Stimulated activated naive CD8-positive, alpha-beta T cell treated with anti-CD3 and anti-CD28 coated beads, Interleukin-15, Interleukin-2, amounts not matched to agents 100 U/mL and 50 U/mL, for 24 hours (primary cell): ENCODE measurements around the gene ADPGK.

Experiments
- ATAC-seq: fragments of 150-1000 bp; cut with Tn5 transposase; one replicate; pipeline ENCODE4 v1.10.0; 2021
- DNase-seq: peaks from one replicate; pipeline ENCODE4 v3.0.0; 2021

Gene ADPGK

GRCh38 chr15:72790302-72790910, 6.8 kb upstream of the ADPGK start:
- ATAC-seq (no peak), DNase-seq (no peak)

DNA sequence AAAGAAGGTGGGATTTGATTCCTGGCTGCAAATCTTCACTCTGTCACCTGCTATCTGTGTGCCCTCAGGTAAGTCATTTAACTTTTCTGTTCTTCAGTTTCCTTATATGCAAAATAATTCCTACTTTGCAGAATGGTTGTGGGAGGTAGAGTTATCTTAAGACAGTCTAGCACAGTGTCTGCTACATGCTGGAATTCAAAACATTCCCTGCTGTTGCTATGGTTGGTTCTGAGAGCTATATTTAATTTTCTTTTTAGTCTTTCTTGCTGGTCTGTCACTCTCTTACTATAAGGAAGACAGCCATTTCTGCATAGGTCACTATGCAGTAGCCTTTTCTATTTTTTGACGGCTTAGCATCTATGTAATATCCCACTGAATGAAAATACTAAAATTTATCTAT, 4.0 kb upstream of the ADPGK start:
- DNase-seq (no peak), ATAC-seq (no peak)

- ATAC-seq = no peak
- no peak for DNase-seq
Measured at GRCh38 chr15:72786676-72787345, 3.3 kb upstream of the ADPGK start.

DNA sequence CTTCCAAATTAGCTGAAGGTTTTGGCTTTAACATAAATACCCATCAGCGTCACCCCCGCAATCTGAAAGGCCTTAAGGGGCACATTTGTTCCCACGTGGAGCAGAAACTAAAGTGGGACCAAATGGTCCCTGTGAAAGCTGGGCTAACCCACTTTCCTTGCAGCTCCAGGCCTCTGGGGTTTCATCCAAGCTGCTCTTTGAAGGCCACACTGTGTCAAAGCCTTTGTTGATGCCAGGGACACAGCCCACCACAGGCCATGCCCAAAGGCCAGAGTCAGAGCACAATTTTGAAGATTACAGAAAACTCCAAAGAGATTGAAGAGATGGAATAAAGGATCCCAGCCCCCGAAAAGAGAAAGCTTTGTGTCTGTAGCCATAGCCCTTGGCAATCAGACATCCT, 2.7 kb upstream of the ADPGK start:
- DNase-seq = no peak

GRCh38 chr15:72785841-72786240, 2.3 kb upstream of the ADPGK start:
- DNase-seq (no peak), ATAC-seq (no peak)

More for the DNA sequence above, 2.7 kb upstream of the ADPGK start:
- ATAC-seq = no peak

DNA sequence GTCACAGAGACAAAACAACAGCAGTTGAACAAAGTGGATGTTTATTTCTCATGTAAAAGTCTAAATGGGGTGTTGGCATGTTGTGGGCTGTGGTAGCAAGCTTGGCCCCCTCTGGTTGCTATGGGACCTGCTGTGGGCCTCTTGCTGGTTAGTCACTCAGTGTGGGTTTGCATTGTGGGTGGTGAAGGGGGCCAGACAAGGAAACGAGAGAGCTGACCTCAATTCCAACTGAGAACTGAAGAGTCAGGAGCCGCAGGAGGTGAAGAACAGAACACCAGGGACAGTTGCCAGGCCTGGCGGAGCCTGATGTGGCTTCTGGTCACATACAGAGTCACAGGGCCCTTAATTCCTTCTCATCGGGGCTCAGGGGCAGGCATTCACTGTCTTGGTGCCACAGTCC, 1.9 kb upstream of the ADPGK start:
- DNase-seq (peak; percentile 63), ATAC-seq (peak; percentile 45)

DNA sequence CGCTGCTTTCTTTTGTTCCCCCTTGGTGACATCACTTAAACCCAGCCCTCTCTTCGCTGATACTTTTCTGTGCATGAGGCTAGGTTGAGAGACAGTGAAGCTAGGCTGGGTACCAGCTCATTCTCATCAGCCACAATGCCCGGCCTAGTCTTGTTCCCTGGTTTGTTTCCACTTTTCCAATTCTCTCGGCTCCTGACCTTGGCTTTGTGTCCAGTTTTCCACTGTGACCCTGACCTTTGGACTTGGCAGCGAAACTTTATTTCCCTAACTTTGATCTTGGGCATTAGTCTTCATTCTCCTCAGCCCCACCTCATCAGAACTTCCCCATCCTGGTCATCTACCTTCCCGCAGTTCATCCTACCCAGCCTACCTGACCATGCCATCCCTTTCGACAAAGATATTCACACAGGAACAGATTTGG, 908 bp upstream of the ADPGK start:
- peak; percentile 15 for ATAC-seq
- no peak for DNase-seq

DNA sequence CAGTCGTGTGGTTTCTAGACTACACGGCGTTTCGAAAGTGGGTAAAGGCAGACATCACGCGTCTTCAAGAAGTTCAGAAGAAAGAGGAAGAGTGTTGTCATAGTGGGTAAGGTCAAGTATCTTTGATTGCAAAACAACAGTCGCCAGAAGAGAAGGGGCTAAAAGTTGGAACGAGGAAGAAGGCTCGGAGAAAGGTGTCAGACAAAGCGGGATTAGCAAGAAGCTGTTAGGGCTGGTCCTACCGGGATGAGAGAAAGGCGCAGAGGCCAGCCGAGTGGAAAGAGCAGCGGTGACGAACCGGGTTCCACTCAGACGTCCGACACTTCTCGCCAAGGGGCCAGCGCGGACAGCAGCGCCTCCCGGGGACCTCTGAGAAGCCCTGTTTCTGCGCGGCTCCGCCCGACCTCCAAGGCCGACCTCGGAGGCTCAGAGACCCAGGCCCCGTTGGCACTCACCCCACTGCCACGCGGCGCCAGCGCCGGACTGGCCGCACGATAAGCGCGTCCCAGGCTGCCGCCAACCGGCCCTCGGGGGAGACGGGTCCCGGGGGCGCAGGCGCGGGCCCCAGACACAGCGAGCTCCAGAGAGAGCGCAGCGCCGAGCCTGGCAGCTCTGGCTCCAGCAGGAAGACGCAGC, 436 bp downstream of the ADPGK start:
- DNase-seq = peak; percentile 30
- ATAC-seq = peak; percentile 30

- no peak for ATAC-seq
- no peak for DNase-seq
Measured at GRCh38 chr15:72782274-72783003, 1.1 kb downstream of the ADPGK start.

DNA sequence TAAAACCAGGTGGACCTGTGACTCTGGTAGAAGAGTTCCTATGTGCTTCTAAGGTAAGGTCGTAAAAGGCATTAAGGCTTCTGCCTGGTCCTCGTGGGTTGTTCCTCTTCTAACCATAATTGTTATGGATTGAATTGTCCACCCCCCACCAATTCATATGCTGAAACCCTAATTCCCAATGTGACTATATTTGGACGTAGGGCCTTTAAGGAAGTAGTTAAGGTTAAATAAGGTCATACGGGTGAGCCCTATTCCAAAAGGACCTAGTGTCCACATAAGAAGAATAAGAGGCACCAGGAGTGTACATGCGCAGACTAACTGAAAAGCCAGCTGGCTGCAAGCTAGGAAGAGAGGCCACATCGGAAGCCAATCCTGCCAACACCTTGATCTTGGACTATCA, 1.9 kb downstream of the ADPGK start:
- no peak for DNase-seq
- ATAC-seq = no peak

DNA sequence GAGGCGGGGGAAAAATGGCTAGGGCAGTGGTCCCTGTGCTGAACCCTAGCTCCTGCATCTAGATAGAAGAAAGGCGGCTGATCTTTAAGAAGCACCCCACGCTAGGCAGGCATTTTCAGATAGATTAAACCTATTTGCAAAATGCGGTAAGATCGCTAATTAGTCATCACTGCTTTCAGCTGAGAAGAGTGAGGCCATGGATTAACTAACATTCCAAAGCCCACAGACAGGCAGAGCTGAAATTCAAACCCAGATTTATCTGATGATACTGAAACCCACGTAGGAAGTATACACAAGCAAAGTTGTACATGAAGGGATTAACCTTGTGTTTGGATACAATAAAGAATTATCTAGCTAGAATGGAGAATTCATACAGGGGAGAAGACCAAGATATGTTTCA, 4.8 kb downstream of the ADPGK start:
- DNase-seq (no peak), ATAC-seq (no peak)

DNA sequence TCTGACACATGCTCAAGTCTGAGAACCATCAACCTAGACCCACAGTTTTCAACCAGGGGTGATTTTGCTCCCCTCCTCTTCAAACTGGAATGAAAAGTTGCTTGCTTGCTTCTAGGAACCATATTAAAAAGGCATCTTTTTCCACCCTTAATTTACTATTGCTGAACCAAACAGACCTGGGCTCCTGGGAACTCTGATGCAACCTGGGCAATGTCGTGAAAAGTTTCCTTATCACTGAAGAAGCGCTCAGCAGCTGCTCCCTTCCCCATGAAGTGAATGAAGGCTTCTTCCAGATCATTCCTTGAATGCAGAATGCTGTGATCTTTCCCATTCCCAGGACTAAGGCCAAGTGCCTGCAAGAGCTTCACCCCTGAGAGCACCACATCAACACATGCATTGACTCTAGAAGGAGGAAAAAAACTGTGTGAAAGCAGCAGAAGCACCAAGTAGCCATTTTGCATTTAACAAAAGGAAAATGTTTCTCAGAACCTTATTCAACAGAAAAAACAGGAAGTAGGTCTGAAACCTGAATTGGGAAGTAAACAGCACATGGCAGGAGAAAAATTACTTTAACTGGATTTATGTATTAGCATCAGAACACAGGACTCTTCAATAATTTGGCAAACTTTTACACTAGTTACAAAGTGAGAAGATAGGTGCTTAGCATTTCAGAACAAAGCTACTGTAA, 8.7 kb downstream of the ADPGK start:
- DNase-seq (no peak), ATAC-seq (no peak)

GRCh38 chr15:72771329-72771725, 12.2 kb downstream of the ADPGK start:
- no peak for ATAC-seq
- no peak for DNase-seq

GRCh38 chr15:72770673-72771328, 12.8 kb downstream of the ADPGK start:
- DNase-seq (no peak), ATAC-seq (peak; percentile 40)

DNA sequence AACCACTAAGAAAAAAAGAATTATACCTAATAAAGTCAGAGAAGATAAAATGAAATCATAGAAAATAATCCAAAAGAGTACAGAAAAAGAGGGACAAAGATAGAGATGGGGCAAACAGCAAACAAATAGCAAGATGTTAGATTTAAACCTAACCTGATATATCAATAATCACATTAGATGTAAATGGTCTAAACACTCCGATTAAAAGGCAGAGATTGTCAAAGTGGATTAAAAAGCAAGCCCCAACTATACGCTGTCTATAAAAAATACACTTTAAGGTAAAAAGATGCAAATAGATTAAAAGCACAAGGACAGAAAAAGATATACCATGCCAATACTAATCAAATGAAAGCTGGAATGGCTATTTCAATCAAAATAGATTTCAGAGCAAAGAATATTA, 16.8 kb downstream of the ADPGK start:
- ATAC-seq = no peak
- no peak for DNase-seq

DNA sequence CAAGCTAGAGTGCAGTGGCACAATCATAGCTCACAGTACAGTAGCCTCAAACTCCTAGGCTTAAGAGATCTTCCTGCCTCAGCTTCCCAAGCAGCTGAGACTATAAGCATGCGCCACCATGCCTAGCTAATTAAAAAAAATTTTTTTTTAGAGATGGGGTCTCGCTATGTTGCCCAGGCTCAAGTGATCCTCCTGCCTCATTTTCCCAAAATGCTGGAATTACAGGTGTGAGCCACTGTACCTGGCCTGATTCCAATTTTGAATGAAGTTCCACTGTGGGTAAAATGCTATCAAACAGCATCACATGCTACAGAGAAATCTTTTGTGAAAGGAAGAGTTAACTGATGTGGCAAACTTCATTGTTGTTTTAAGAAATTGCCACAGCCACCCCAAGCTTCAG, 17.5 kb downstream of the ADPGK start:
- ATAC-seq (no peak), DNase-seq (no peak)

GRCh38 chr15:72764656-72765055, 18.9 kb downstream of the ADPGK start:
- no peak for ATAC-seq
- DNase-seq = no peak

DNA sequence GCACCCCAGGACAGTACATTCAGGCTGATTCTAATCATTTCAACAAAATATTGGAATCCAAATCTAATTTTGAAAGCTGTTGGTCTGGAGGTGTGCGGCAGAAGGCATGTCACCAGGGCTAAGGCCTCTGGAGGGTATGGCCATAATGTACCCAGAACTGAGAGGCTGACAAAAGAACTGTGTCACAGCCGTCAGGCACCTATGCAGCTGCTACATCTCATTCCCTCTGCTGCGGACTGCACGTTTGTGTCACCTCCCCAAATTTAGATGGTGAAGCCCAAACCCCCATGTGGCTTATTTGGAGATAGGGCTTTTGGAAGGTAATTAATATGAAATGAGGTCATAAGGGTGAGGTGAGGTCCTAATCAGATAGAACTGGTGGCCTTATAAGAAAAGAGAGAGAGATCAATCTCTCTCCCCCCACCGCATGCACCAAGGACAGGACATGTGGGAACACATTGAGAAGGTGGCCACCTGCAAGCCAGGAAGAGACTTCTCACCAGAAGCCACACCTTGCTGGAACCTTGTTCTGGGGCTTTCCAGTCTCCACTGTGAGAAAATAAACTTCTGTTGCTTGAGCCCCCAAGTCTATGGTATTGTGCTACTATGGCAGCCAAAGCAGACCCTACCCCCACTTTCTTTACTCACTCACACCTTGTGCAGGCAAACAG, 22.8 kb downstream of the ADPGK start:
- ATAC-seq (no peak), DNase-seq (no peak)

DNA sequence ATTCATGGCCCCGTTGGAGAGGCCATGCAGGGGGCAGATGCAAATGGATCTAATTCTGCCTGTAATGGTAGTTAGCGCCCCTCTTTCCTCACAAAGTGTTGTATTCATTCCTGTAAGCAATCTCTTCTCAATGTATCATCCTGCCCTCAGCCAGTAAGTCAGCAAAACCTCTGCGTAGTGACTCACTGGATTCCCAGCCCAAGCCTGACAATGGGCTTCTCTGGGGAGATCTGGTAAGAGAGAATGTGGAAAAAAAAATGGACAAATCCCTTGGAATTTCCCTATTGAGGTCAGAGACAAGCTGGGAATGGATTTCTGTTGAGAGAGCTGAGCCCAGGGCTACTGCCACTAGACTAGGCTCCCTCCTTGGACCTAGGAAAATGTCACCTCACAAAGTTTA, 25.4 kb downstream of the ADPGK start:
- DNase-seq (no peak), ATAC-seq (no peak)

DNA sequence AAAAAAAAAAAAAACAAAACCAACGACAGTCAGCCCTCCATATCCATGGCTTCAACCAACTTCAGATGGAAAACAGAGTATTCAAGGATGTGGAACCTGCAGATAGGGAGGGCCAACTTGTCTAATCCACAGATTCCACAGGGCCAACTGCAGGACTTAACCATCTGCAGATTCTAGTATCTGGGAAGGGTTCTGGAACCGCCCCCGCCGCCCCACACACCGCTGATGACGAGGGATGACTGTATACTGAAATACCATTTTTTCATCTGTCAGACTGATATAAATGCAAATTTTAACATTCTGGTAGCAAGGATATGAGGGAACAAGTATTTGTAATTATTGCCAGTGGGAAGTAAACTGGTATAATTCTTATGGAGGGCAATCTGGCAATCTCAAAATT, 29.5 kb downstream of the ADPGK start:
- ATAC-seq (no peak), DNase-seq (no peak)

GRCh38 chr15:72751751-72752455, 31.7 kb downstream of the ADPGK start:
- DNase-seq (no peak), ATAC-seq (no peak)
